ENCODE data around the gene PRPF38B. TPM values are rescaled to one million over a fixed set of nuclear protein-coding genes. Genes with fewer than 3 reads are reported as not detected.

The PRPF38B gene
- polyA plus RNA-seq, 1 donor (not counting 4 experiments of a cell fraction or from before 2014, with no cell fraction given), result 41.0 TPM

- Histone ChIP-seq H3K4me2 (ENCODE audit: control insufficient read depth, extremely low read depth, insufficient read depth, low read depth, low read length) (no peak overlapping the region), H3K79me2 (ENCODE audit: control insufficient read depth, insufficient read depth, low read length) (no peaks in the 10 kb centered on the region), H3K4me3 (ENCODE audit: control insufficient read depth in 2 of 3, extremely low read depth in 1 of 3, insufficient read depth in 2 of 3, low read depth in 1 of 3, low read length in 3 of 3) (no peak overlapping the region), H3K36me3 (ENCODE audit: control insufficient read depth in 2 of 2, extremely low read depth in 1 of 2, insufficient read depth in 2 of 2, low read length in 2 of 2) (no peaks in the 10 kb centered on the region), H3K9me3 (ENCODE audit: control insufficient read depth, low read depth, low read length) (no peaks in the 10 kb centered on the region), H3K9ac (ENCODE audit: control insufficient read depth, extremely low read depth, insufficient read depth, low read length) (no peak overlapping the region), H3K27ac (ENCODE audit: control insufficient read depth, insufficient read depth, low read length) (no peak overlapping the region), H3K27me3 (ENCODE audit: control insufficient read depth, extremely low read depth, insufficient read depth, low read length) (no peaks in the 10 kb centered on the region), H2AFZ (ENCODE audit: control insufficient read depth, low read length) (no peak overlapping the region), H3K4me1 (ENCODE audit: control insufficient read depth, extremely low read depth, insufficient read depth, low read length) (no peaks in the 10 kb centered on the region), H3K9me1 (ENCODE audit: control insufficient read depth, extremely low read depth, insufficient read depth, low read length) (no peaks in the 10 kb centered on the region), H4K20me1 (ENCODE audit: control insufficient read depth, extremely low read depth, insufficient read depth, low read length) (no peaks in the 10 kb centered on the region)
- no peak for FAIRE-seq
- dilution Hi-C loops (cut with MboI; ENCODE audit: extremely low pct_ligation_motif_present, low sequenced_read_pairs), result no loop called here
- no peak for TF ChIP-seq EZH2 (IDR thresholded peaks at IDR 0.05; ENCODE audit: low read length)
- no peak for TF ChIP-seq CTCF (optimal IDR thresholded peaks at IDR 0.05 in 1 of 3, IDR thresholded peaks at IDR 0.05 in 1 of 3, conservative IDR thresholded peaks at IDR 0.05 in 1 of 3; ENCODE audit: extremely low read depth in 1 of 3, insufficient read depth in 2 of 3, low read length in 3 of 3)
- no peak for DNase-seq (ENCODE audit: low read depth, low spot score)
These were observed 23.3 kb upstream of the PRPF38B start for GRCh38 chr1:108668777-108669176.

GRCh38 chr1:108669679-108670078 is 22.4 kb upstream of the PRPF38B start:
- no peak overlapping the region for H2AFZ ChIP-seq (ENCODE audit: control insufficient read depth, low read length)
- no peaks in the 10 kb centered on the region for H3K9me3 ChIP-seq (ENCODE audit: control insufficient read depth, low read depth, low read length)
- H3K9me1 ChIP-seq (ENCODE audit: control insufficient read depth, extremely low read depth, insufficient read depth, low read length), result no peaks in the 10 kb centered on the region
- H3K9ac ChIP-seq (ENCODE audit: control insufficient read depth, extremely low read depth, insufficient read depth, low read length), result no peak overlapping the region
- H4K20me1 ChIP-seq (ENCODE audit: control insufficient read depth, extremely low read depth, insufficient read depth, low read length), result no peaks in the 10 kb centered on the region
- FAIRE-seq, result no peak
- dilution Hi-C loops (cut with MboI; ENCODE audit: extremely low pct_ligation_motif_present, low sequenced_read_pairs), result no loop called here
- TF ChIP-seq CTCF (optimal IDR thresholded peaks at IDR 0.05 in 1 of 3, IDR thresholded peaks at IDR 0.05 in 1 of 3, conservative IDR thresholded peaks at IDR 0.05 in 1 of 3; ENCODE audit: extremely low read depth in 1 of 3, insufficient read depth in 2 of 3, low read length in 3 of 3), result no peak
- TF ChIP-seq EZH2 (IDR thresholded peaks at IDR 0.05; ENCODE audit: low read length), result no peak
- no peak overlapping the region for H3K4me2 ChIP-seq (ENCODE audit: control insufficient read depth, extremely low read depth, insufficient read depth, low read depth, low read length)
- no peaks in the 10 kb centered on the region for H3K27me3 ChIP-seq (ENCODE audit: control insufficient read depth, extremely low read depth, insufficient read depth, low read length)
- H3K27ac ChIP-seq (ENCODE audit: control insufficient read depth, insufficient read depth, low read length), result no peak overlapping the region
- no peak for DNase-seq (ENCODE audit: low read depth, low spot score)
- no peak overlapping the region for H3K4me3 ChIP-seq (ENCODE audit: control insufficient read depth in 2 of 3, extremely low read depth in 1 of 3, insufficient read depth in 2 of 3, low read depth in 1 of 3, low read length in 3 of 3)
- no peaks in the 10 kb centered on the region for H3K36me3 ChIP-seq (ENCODE audit: control insufficient read depth in 2 of 2, extremely low read depth in 1 of 2, insufficient read depth in 2 of 2, low read length in 2 of 2)
- no peaks in the 10 kb centered on the region for H3K4me1 ChIP-seq (ENCODE audit: control insufficient read depth, extremely low read depth, insufficient read depth, low read length)
- no peaks in the 10 kb centered on the region for H3K79me2 ChIP-seq (ENCODE audit: control insufficient read depth, insufficient read depth, low read length)

All from keratinocyte (primary cell).